Body of pancreas (tissue), 4 donors: ENCODE data around the gene ECM2.

ENCODE experiments used
- CTCF ChIP-seq, 7 experiments: fragments of 450-650 bp in 4 of 7; fragments of 200-600 bp in 3 of 7; sonication (generic) in 3 of 7; IDR thresholded peaks; one replicate each; pipeline ENCODE4 v1.5.1; 2016 to 2019; ENCODE audit warnings: antibody characterized with exemption in 7 of 7
- POLR2A ChIP-seq, 3 donors: fragments of 450-650 bp; IDR thresholded peaks; one replicate each; pipeline ENCODE4 v1.6.1; 2016; ENCODE audit warnings: antibody characterized with exemption in 3 of 3, mild to moderate bottlenecking in 2 of 3

GRCh38 chr9:92468206-92468605 lies 67.6 kb downstream of the ECM2 start:
- TF ChIP-seq CTCF (IDR thresholded peaks at IDR 0.05) = no peak
- no peak for TF ChIP-seq POLR2A (IDR thresholded peaks at IDR 0.05)
